Activated CD4-positive, alpha-beta T cell treated with anti-CD3 and anti-CD28 coated beads, Interleukin-10, Interleukin-2, amounts not matched to agents 100 ng/mL and 50 ng/mL, durations not matched to agents 16 hours and 8 hours (primary cell): ENCODE data around the gene LZTS2.

Experiments used
- DNase-seq: peaks from one replicate; pipeline ENCODE4 v3.0.0-alpha.2; 2020

Gene LZTS2

DNA sequence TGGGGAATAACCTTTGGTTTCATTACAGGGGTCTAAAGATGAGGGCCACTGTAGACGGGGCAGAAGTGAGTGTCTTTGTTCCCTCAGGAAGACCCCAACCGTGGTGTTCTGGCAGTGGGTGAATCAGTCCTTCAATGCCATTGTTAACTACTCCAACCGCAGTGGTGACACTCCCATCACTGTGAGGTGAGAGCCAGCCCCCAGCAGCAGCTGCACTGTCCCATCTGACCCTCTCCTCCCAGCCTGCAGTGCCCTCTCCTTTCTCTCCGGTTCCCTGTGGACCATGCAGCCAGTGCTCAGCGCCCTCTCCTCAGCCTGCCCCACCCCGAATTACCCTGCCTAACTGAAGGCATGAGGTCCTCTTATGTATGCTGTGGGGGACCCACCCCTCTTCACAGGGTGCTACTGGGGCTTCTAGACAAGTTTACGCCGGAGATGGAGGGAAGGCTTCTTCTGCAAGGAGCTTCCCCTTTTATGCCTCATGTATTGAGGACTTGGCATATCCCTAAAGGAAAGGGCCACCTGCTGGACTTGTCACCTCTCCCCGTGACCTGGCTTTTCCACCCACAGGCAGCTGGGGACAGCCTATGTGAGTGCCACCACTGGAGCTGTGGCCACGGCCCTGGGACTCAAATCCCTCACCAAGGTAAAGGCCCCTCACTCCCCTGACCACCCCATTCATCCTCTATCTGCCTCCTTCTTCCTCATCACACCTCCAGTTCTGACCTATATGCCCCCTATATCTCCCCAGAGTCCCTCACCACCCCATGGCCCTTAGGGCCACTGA is 36.5 kb downstream of the LZTS2 start:
- no peak for DNase-seq

DNA sequence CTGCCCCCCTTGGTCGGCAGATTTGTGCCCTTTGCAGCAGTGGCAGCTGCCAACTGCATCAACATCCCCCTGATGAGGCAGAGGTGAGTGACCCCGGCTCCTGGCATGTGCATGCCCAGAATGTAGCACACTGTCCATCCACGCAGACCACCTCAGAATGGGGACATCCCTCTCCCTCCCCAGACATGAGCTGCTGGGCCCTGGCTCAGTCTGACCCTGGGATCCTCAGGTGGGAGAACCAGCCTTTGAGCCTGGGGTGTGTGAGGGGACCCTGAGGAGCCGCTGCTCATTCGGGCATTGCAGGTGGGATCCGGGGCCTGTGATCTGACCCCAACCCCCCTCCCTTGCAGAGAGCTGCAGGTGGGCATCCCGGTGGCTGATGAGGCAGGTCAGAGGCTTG is 37.1 kb downstream of the LZTS2 start:
- no peak for DNase-seq

DNA sequence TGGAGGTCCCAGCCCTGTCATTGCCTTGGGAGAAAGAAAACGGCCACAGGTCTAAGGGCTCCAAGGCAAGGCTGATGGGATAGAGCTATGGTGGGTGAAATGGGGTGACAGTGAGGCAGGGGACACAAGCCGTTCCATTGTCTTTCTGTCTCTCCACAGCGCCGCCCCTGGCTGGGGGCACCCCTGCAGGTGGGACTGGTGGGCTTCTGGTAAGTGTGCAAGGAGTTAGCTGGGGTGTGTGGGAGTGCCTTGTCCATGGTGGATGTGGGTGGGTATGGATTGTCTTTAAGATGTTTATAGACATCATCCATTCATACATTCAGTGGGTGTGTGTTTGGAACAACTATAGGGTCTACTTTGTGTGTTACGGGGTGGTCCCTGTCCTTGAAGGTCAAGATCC is 38.9 kb downstream of the LZTS2 start:
- no peak for DNase-seq

DNA sequence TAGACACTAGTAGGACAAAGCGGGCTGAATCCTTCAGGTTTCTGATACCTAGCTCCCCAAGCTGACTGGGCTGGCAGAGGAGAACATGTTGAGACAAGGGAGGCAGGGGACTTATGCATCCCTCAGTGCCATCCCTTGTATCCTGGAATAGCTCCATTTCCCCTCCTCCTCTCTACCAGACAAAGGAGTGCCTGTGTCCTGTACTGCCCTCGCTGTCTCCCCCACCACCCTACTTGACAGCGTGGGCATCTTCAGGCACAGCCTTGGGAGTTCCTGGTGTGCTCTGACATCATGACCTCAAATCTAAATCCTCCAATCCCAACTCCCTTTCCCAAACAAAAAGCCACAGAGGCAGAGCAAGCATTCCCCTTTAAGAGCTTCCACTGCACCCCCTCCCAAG is 40.5 kb downstream of the LZTS2 start:
- no peak for DNase-seq

DNA sequence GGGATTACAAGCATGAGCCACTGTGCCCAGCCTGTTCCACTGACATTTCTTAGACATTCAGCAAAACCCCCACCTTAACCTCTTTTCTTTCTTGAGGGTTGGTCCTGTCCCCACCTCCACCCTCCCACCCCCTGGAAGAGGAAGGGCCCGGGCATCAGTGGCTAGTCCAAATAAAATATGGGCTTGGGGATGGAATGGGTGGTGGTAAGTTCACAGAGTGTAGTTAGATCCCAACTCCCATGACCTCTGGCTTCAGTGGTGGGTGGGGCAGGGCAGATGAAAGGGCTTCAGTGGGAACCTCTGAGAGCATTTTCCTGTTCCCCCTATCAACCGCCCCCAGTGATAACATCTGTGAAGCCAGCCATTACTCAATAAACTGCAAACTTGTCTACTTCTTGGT is 41.2 kb downstream of the LZTS2 start:
- DNase-seq, result no peak

DNA sequence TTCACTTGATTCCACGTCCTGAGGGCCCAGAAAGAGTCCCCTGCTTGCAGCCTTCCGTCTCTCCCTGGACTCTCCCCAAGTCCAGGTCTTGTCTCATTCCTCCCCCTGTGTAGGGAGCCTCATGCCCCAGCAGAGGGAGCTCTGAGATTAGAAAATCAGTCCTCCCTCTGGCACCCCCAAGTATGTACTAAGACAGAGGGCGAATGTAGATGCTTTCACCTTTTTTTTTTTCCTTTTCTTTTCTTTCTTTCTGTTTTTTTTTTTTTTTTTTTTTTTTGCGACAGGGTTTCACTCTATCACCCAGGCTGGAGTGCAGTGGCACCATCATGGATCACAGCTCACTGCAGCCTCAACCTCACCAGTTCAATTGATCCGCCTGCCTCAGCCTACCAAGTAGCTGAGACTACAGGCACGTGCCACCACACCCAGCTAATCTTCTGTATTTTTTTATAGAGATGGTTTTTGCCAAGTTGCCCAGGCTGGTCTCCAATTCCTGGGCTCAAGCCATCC is 41.7 kb downstream of the LZTS2 start:
- peak; percentile 84 for DNase-seq

DNA sequence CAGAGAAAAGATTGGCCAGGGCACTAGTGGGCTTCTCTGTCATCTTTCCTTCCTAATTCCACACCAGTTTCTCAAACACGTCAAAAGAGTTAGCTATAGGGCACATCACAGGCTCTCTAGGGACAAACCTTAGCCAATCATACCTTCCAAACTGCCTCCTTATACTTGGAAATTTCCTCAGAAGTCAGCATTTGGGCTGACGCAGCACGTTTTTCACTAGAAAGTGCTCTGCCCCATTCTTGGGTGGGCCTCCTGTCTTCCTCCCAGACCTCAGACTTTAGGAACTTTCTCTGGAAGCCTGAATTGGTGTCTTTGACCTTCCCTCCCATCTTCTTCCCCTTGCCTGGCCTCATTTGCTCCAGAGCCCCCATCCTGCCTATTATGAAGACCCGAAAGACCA is 42.5 kb downstream of the LZTS2 start:
- no peak for DNase-seq

DNA sequence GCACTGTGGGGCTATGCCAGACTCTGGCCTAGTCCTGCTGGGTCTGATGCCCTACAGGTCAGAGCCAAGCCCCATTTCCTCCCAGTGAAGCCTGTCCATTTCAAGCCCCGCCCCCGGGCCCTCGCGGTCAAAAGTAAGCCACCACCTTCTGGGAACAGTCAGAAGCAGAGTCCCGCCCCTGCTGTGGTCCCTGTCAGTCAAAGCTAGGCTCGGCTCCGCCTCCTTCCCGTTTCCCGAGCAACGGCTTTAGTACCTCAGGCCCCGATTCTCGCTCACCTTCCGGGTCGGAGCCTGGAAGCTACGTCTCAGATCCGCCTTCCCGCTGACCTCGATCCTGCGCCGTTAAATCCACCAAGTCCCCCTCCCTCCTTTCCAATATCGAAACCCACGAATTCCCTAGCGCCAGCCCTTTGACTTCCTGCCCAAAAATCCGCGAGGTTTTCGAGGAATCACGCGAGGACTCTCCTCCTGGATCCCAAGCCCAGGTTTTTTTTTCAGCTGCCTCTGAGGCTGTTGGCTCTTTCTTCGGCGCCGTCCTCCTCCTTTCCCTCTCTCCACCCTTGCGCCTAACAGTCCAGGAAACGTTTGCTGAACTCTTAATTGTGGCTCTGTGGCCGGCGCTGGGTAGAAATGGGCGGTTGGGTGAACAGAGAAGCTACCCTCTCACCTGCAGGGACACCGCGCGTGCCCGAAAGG is 43.2 kb downstream of the LZTS2 start:
- peak; percentile 96 for DNase-seq

DNA sequence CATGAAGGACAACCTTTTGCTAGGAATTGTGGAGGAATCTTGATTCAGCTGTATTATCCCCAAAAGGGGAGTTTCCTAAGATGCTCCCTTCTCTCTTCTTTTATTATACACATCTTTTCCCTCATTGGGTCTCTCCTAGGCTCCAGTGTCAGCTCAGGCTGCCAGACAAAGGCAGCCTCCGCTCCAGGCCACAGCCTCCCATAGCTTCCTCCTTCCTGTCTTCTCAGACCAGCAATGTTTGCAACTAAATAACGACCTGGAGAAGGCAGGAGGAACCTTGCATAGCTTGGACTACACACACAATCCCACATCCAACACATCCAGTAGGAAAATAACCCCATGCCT is 43.7 kb downstream of the LZTS2 start:
- no peak for DNase-seq

DNA sequence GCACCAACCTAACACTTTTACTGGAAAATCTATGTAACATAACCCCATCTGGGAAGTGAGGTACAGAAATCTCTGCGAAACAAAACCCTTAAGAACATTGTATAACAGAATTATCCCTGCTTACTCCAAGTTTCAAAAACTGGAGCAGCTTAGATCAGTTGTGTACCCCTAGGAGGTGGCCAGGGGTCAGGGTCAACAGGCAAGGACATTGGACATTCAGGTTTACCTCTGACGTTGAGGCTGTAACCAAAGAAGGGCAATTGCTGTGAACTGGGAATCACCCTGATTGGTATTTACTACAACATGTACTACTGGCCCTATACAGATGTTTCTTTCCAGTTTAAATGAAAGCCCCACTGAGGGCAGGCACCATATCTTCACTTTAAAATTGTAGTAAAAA is 44.5 kb downstream of the LZTS2 start:
- DNase-seq, result no peak

DNA sequence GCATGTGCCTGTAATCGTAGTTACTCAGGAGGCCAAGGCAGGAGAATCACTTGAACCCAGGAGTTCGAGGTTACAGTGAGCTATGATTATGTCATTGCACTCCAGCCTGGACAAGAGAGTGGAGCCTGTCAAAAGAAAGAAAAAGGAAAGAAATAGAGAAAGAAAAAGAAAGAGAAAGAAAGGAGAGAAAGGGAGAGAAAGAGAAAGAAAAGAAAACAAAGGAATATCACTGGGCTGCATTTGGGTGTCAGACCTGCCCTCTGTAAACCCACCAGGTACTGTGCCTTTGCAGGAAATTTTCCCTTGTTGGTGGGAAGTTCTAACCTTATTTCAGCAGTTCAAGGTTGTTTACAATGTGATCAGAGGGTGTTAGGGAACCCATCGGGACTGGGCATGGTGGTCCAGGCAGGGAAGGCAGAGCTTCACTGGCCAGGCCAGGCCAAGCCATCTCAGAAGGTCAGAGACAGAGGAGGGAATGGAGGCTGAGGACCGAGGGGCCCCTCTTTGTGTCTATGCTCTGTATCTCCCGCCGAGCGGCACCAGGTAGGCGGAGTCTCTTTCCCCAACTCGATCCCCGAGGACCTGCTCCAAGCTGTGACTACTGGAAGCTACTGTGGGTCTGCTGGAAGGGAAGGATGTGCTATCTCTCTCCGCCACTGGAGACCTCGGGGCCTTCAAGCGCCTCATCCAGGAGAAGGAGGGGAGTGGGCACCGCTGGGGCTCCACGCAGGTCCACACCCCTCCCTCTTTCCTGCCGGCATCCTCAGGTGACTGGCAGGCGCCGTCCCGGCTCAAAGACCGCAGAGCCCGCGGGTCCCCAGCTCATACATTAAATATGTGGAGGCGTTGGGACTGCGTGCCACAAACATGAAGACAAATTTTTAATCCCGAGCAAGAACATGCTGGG is 47.0 kb downstream of the LZTS2 start:
- no peak for DNase-seq

DNA sequence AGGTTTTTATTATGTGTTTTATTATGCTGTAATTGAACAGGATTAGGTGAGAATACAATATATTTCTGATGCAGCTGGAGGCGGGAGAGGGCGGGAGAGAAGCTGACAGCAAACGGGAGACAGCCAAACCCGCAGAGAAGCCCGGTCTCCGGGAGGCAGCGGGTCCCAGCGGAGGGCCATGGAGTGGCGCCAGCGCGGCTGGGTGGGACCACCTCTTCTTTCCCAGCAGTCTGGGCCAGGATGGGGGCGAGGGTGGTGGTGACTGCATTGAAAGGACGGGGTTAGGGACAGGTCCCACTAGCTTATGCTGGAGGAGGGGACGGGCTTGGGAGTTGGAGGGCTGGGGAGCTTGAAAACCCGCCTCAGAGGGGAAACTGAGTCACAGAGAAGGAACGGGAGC is 47.7 kb downstream of the LZTS2 start:
- no peak for DNase-seq

DNA sequence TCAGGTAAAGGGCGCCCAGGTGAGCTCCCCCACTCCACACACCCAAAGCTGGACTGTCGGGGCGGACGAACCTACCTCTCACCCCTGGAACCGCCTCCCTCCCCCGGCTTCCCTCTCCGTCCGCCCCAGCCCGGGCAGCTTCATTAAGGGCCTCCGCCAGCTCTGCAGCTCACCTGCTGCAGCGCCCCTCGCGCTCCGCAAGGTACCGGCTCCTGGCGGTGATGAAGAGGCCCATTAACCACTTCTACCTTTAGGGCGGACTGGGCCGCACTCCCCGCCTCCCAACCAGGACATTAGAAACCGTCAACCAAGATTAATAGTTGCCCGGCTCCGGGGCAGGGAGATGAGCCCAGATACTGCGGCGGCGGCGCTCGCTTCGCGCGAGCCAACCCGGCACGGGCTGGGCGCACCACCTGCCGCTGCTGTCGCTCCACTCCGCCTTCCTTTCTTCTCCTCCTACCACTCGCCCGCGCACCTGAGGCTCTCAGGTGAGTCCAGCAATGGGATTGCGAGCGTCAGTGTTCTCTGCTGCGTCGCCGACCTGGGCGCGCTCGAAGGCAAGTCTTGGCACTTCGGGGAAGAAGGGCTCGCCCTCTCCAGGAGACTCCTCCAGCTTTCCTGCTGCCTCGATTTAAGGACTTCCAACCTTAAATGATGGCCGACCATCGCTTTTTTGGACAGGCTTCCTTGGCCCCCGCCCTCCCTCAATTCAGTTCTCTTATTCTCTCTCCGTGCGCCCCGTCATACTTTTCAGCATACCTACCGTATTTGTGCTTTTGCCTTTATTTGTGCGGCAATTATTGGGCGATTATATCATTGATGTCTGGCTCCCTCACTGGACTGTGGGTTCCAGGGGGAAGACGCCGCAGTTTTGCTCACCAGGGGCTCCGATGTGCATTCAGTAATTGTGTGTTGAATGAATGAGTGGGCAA is 48.6 kb downstream of the LZTS2 start:
- no peak for DNase-seq

DNA sequence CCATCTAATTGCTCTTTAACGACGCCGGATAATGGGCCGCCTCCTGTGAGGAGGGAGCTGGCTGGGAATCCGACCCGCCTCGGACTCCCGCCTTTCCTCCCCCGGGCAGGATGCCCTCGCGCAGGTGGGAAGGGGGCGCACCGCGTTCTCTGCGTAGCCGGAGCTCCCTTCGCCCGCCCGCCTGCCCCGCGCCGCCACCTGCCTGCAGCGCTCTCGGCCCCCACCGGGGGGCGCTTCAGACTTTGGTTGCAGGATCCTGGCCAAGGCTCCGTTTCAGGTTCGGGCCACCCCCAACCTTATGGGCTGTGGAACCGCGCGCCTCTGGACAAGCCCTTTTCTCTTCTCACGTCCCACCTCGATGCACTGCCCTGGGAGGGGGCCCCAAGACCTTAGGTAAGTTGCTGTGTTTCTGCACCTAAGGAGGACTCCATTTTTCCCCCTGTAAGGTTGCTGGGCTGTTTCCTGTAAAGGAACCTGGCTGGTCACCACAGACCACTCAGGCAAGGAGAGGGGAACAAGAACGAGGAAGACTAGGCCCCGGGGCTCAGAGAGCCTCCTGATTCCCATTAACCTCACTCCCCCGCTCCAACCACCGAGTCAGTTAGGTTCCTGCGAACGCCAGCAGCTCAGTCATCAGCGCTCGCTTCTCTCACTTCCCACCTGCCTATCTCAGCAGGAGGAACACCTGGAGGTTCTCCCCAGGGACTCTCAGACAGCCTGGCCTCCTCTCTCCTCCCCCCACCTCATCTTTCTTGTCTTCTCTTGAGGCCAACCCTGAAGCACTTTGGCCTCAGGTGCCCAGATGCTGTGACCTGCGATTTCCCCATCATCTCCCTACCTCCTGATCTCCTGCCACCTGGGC is 50.8 kb downstream of the LZTS2 start:
- peak; percentile 81 for DNase-seq

DNA sequence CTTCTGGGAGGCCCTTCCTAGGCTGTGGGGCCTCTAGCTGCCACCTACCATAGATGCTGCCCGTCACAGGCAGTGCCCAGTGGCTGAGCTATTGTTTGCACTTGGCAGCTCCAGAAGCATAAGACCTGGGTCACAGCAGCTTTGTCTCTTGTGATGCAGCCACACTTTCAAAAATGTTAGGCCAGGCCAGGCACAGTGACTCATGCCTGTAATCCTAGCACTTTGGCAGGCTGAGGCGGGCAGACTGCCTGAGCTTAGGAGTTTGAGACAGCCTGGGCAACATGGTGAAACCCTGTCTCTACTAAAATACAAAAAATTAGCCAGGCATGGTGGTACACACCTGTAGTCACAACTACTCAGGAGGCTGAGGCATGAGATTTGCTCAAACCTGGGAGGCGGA is 52.7 kb downstream of the LZTS2 start:
- no peak for DNase-seq

DNA sequence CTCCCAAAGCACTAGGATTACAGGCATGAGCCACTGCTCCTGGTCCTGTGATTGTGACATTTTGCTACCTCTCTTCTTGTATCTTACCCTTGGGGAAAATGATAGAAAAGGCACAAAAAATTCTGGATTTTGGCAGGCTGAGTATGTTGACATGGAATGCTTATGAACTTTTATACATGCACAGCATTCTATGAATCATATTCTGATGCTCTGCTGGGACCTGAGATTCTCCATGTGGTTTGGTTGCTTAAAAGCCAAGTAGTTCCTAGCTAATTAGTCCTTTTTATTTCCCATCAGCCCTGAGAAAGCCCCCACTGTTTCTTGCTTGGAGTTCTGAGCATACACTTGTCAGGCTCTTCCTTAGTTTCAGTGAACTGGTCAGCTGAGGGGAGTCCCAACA is 53.9 kb downstream of the LZTS2 start:
- DNase-seq, result no peak

DNA sequence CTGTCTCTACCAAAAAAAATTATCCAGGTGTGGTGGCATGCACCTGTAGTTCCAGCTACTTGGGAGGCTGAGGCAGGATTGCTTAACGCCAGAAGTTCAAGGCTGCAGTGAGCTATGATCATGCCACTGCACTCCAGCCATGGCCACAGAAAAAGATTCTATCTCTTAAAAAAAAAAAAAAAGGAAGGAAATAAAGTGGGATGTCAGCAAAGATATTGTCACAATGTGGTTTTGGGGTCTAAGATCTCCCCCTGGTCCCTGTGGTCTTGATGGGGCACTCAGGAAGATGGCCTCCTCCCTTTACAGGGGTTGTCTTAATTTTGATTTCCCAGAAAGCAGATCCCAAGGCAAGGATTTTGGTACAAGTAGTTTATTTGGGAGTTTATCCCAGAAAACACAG is 54.7 kb downstream of the LZTS2 start:
- no peak for DNase-seq

DNA sequence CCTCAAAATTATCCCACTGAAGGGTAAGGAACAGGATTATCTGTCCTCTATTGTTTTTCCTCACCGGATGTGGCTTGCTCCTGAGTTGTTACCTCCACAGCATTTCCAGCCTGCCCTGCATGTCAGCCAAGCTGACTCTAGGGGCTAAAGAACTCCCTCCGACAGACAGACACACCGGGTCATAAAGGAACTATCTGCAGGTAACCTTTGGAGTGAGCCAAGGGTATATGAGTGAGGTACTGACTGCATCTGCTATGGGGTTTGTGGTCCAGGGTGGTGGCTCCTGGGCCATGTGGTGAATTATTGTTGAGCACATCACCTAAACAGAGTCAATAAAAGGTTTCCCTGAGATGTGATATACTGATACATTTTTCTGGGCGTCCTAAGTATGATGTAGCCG is 55.3 kb downstream of the LZTS2 start:
- DNase-seq, result no peak

DNA sequence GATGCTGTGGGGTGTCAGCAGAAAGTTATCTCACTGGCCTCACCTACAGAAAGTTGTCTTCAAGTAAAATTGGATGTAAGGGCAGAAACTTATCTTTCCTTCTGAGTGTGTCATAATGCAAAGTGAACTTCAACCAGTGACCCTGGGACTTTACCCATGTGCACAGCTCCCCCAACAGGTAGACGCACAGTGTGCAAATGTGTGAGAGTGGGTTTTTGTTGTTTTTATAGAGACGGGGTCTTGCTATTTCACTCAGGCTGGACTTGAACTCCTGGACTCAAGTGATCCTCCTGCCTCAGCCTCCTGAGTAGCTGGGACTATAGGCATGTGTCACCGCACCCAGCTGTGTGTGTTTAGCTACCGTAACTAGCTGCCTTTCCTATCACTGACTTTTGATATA is 55.8 kb downstream of the LZTS2 start:
- no peak for DNase-seq

DNA sequence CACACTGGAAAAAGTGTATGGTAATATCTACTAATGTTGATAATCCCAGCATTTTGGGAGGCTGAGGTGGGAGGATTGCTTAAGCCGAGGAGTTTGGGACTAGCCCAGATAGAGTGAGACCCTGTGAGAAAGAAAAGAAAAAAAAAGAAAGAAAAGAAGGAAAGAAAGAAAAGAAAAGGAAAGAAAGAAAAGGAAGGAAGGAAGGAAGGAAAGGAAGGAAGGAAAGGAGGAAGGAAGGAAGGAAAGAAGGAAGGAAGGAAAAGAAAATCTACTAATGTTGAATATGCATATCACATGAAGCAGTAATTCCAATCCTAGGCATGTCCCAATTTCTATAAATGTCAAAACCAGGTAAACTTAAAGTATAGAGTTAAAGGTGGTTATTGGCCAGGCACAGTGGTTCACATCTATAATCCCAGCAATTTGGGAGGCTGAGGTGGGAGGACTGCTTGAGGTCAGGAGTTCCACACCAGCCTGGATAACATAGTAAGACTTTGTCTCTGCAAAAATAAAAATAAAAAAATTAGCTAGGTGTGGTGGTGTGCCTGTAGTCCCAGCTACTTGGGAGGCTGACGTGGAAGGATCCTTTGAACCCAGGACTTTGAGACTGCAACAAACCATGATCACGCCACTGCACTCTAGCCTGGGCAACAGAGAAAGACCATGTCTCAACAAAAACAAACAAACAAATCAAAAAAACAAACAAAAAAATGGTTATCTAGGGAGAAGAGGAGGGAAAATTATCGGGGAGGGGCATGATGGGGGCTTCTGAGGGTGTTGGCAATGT is 57.0 kb downstream of the LZTS2 start:
- no peak for DNase-seq
